ENCODE measurements around the gene NFATC2.

- no peak for TF ChIP-seq CTCF (conservative IDR thresholded peaks at IDR 0.05 in 1 of 2, IDR thresholded peaks at IDR 0.05 in 1 of 2; ENCODE audit: extremely low read depth in 1 of 2, insufficient read depth in 1 of 2, low read depth in 1 of 2, low read length in 2 of 2)
- no peak for TF ChIP-seq EZH2 (IDR thresholded peaks at IDR 0.05; ENCODE audit: borderline replicate concordance, low read length)
Observed at GRCh38 chr20:51563486-51564332, 21.2 kb upstream of the NFATC2 start.

Measured in mammary epithelial cell (primary cell).